ENCODE measurements around the gene HCRTR1.

DNA sequence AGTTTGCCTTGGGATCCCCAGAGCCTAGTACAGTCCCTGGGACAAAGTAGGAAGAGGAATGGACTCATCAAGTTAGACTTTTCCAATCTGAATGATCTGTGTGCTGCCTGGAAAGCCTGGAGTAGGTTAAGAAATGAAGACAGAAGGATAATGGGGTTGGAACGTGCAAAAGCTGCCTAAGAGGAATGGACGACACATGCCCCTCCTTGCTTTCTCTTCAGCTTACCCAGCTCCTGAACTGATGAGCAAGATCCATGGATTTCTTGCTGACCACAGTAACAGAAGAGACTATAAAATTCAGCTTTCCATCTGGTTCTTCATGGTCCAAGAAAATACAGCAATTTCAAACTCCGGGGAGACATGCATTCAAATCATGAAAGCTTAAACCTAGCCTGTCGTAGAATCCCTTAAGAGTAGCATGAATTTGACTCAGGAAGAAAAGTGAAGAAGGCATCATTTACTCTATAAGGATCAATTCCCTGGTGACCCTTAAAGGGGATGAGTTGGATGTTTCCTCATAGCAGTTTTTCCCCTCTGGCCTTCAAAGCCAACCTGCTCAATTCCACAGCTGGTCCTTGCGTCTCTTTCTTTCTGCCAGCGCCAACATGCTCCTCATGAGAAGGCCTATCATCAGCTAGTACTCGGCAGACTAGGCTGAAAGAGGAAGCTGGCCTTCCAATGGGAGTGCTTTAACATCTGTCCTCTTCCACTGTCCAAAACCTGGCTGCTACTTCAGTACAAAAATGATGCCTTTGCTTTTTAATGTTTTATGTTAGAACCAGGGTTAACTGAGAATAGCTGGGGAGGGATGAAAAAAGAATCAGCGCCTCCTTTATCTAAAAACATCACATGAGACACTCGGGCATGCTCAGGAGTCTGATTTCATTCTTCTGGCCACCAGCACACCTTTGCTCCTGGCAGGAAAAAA is 32.9 kb downstream of the HCRTR1 start:
- TF ChIP-seq FOXM1 (IDR thresholded peaks at IDR 0.05; ENCODE audit: borderline replicate concordance, low read depth) (no peak), RAD21 (IDR thresholded peaks at IDR 0.05; ENCODE audit: low read depth) (no peak), REST (IDR thresholded peaks at IDR 0.05; ENCODE audit: low read depth) (no peak), EP300 (IDR thresholded peaks at IDR 0.05; ENCODE audit: borderline replicate concordance) (no peak), CREB1 (IDR thresholded peaks at IDR 0.05; ENCODE audit: low read depth) (no peak), CEBPB (IDR thresholded peaks at IDR 0.05) (no peak), NFIC (IDR thresholded peaks at IDR 0.05) (no peak), EGR1 (IDR thresholded peaks at IDR 0.05) (no peak), TAF1 (IDR thresholded peaks at IDR 0.05; ENCODE audit: low read depth) (no peak)
- TF ChIP-seq, protein P1, sequence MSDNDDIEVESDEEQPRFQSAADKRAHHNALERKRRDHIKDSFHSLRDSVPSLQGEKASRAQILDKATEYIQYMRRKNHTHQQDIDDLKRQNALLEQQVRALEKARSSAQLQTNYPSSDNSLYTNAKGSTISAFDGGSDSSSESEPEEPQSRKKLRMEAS (IDR thresholded peaks at IDR 0.05): no peak
- TF ChIP-seq, protein P2, sequence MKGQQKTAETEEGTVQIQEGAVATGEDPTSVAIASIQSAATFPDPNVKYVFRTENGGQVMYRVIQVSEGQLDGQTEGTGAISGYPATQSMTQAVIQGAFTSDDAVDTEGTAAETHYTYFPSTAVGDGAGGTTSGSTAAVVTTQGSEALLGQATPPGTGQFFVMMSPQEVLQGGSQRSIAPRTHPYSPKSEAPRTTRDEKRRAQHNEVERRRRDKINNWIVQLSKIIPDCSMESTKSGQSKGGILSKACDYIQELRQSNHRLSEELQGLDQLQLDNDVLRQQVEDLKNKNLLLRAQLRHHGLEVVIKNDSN (IDR thresholded peaks at IDR 0.05): no peak
